BE2C (cell line): Measurements from ENCODE around the gene RAB23.

Source experiments
- DNase-seq: peaks from one replicate; pipeline ENCODE4 v3.0.0-alpha.2; 2020
- H3K27me3 ChIP-seq: fragments of 250-450 bp; sonication (Bioruptor Pico); 2 replicates; pipeline ENCODE4 v1.5.1; 2020; ENCODE audit warnings: mild to moderate bottlenecking
- H3K36me3 ChIP-seq: fragments of 250-450 bp; sonication (Bioruptor Pico); 2 replicates; pipeline ENCODE4 v1.5.1; 2020; ENCODE audit warnings: mild to moderate bottlenecking
- H3K4me1 ChIP-seq: fragments of 250-450 bp; sonication (Bioruptor Pico); 2 replicates; pipeline ENCODE4 v1.5.1; 2020
- H3K4me3 ChIP-seq: 2 replicates; pipeline ENCODE4 v1.5.1; 2011; ENCODE audit warnings: low read depth, low read length
- H3K9me3 ChIP-seq: fragments of 250-450 bp; sonication (Bioruptor Pico); 2 replicates; pipeline ENCODE4 v1.5.1; 2020
- CTCF ChIP-seq: IDR thresholded peaks from 2 replicates; pipeline ENCODE4 v1.5.1; 2012; ENCODE audit warnings: mild to moderate bottlenecking, low read depth, low read length

RAB23 gene

GRCh38 chr6:57255451-57256169, 33.5 kb upstream of the RAB23 start:
- no peaks in the 10 kb centered on the region for H3K4me1 ChIP-seq
- no peak for DNase-seq
- no peak overlapping the region for H3K4me3 ChIP-seq
- H3K36me3 ChIP-seq: no peaks in the 10 kb centered on the region
- no peak for TF ChIP-seq CTCF
- H3K9me3 ChIP-seq: no peaks in the 10 kb centered on the region
- H3K27me3 ChIP-seq: no peaks in the 10 kb centered on the region

DNA sequence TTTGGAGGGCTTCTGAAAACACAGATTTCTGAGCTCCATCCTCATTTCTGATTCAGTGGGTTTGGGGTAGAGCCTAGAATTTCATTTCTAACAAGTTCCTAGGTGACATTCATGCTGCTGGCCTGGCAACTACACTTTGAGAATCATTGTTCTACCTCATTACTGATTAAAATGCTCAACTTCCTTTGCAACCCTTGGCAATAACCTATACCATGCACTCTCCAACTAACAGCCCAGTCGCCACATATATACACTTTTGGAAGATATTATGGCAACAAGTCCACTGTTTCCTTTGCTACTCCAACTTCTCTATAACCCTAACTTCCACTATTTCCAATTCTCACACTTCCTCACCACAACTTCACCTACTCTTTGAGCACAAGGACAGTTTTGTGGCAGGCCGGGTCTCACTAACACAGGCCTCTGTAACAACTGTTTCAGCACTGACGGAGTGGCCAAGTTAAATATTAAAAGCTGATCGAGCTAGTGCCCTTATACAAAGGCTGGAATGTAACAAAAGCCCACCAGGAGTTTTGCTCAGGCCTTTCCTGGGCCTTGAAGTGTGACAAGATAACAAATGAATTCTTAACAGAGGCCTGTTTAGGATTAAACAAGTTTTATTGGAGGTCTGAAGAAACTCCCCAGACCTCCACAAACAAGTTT, 32.1 kb upstream of the RAB23 start:
- Histone ChIP-seq H3K4me3 (no peak overlapping the region), H3K27me3 (no peaks in the 10 kb centered on the region), H3K36me3 (no peaks in the 10 kb centered on the region), H3K4me1 (no peaks in the 10 kb centered on the region), H3K9me3 (no peaks in the 10 kb centered on the region)
- DNase-seq: no peak
- TF ChIP-seq CTCF: no peak

DNA sequence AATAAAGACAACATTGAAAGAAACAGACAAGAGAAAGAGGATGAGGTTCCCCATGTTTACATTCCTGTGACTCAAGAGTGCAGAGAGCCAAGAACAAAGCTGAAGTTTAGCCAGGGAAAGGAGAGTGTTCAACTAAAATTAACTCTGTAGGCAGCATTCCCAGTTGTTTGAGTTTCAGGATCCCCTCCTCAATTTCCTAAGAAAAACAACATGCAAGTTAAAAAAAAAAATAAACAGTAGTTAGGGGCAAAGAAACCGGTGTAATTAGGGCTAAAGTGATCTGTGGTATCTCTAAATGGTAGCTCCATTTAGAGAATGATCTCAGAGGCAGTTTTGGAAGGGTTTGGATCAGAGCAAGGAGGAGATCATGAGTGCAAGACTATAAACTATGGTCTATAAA, 30.9 kb upstream of the RAB23 start:
- Histone ChIP-seq H3K36me3 (no peaks in the 10 kb centered on the region), H3K4me1 (no peaks in the 10 kb centered on the region), H3K4me3 (no peak overlapping the region), H3K27me3 (no peaks in the 10 kb centered on the region), H3K9me3 (no peaks in the 10 kb centered on the region)
- TF ChIP-seq CTCF: no peak
- no peak for DNase-seq

DNA sequence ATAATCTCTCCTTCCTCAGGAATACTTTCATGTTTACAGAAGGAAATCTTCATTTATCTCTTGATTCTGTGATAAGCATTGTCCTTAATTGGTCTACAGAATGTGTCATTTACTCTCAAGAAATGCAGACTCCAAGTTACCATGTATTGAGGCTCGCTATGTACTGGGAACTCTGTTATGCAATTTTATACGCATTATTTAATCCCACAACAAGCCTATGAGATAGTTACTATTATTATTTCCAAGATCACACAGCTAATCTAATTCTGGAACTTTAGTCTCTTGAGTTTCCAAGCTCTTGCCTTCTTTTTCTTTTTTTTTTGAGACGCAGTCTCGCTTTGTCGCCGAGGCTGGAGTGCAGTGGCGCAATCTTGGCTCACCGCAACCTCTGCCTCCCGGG, 30.0 kb upstream of the RAB23 start:
- Histone ChIP-seq H3K27me3 (no peaks in the 10 kb centered on the region), H3K4me1 (no peaks in the 10 kb centered on the region), H3K9me3 (no peaks in the 10 kb centered on the region), H3K4me3 (no peak overlapping the region), H3K36me3 (no peaks in the 10 kb centered on the region)
- TF ChIP-seq CTCF: no peak
- DNase-seq: no peak

- Histone ChIP-seq H3K27me3 (no peaks in the 10 kb centered on the region), H3K36me3 (no peaks in the 10 kb centered on the region)
- no peak for DNase-seq
Measured at GRCh38 chr6:57250348-57250747, 28.2 kb upstream of the RAB23 start.

More at GRCh38 chr6:57250348-57250747, 28.2 kb upstream of the RAB23 start:
- Histone ChIP-seq H3K4me3 (no peak overlapping the region), H3K4me1 (no peaks in the 10 kb centered on the region), H3K9me3 (no peaks in the 10 kb centered on the region)
- TF ChIP-seq CTCF: no peak
